ENCODE measurements around the gene NME1.

- TF ChIP-seq CTCF (IDR thresholded peaks at IDR 0.05) (no peak), POLR2A (IDR thresholded peaks at IDR 0.05) (no peak)
Measured at GRCh38 chr17:51189628-51190027, 36.3 kb downstream of the NME1 start.
